NCI-H526 (cell line): ENCODE measurements around the gene RAB3IL1.
"Not testable (repeated sequence)": the region's sequence is repeated elsewhere in the genome, so short reads cannot be mapped to it uniquely, and the experiment has no call there.

Experiments
- DNase-seq, 2 experiments: peaks; one replicate each; lab custom pipeline; 2025; lab: John Stamatoyannopoulos, UW

Gene RAB3IL1

GRCh38 chr11:61917334-61918109 is at the start of gene RAB3IL1:
RAB3IL1 (minus strand) TSS chr11:61917566; CDS start chr11:61917367, 199 bp downstream.
- peak in 1 of 2 experiments; percentile 65 for DNase-seq

GRCh38 chr11:61966734-61967115 is 49.4 kb upstream of the RAB3IL1 start:
- no peak for DNase-seq

GRCh38 chr11:61964666-61965271 is 47.4 kb upstream of the RAB3IL1 start:
- not testable (repeated sequence) for DNase-seq

- no peak for DNase-seq
Observed at GRCh38 chr11:61964058-61964665, 46.8 kb upstream of the RAB3IL1 start.

DNA sequence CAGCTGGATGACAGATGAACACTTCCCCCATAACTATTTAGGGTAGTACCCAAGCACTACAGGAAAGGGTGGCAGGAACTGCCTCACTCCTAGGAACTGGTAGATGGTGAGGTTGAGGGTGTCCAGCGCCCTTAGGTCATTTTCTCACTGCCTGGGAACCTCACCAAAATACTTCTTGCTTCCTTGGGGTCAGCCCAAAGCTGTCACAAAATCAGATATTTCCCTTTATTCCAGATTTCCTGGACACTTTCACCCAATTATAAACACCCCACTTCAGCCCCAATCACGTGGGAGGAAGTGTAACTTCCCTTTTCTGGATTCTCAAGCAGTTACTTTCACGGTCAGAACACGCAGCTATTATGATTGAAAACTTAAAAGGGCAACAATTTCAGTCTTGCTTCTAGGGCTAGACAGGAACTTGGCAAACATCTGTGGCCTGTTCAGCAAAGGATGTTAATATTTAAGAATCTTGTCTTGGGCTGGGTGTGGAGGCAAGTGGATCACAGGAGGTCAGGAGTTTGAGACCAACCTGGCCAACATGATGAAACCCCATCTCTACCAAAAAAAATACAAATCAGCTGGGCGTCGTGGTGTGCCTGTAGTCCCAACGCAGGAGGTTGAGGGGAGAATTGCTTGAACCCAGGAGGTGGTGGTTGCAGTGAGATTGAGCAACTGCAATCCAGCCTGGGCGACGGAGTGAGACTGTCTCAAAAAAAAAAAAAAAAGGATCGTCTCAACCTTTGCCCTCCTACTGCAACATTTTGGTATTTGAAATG is 46.1 kb upstream of the RAB3IL1 start:
- no peak for DNase-seq

- DNase-seq, result no peak
Observed at GRCh38 chr11:61963016-61963281, 45.6 kb upstream of the RAB3IL1 start.

- DNase-seq, result no peak
Observed at GRCh38 chr11:61962213-61963015, 45.0 kb upstream of the RAB3IL1 start.

DNA sequence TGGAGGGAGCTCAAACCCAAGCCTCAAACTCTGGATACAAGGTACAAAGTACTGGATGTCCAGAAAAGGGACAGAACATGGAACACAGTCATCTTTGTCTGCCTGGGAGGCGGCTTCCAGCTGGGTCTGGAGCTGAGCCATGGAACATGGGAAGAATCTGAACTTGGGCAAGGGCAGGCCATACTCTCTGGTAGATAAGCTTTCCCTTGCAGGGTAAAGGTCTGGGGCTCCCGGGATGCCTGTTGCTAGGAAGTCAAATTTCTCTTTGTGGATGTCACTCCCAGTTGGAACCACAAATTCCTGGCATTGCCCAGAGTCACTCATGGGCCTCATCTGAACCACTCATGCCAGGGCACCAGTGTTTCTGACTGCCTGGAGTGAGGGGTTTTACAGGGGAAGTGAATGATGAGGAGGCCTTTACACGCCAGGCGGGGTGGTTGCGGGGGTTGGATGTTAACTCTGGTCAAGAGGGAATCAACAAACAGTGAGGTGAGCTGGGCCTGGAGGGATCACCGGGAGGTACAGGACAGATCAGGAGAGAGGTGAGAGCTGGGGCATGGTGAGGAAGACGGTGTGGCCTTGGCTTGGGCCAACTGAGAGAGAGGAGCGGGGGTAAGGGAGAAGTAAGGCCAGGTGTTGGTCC is 44.3 kb upstream of the RAB3IL1 start:
- DNase-seq, result no peak

DNA sequence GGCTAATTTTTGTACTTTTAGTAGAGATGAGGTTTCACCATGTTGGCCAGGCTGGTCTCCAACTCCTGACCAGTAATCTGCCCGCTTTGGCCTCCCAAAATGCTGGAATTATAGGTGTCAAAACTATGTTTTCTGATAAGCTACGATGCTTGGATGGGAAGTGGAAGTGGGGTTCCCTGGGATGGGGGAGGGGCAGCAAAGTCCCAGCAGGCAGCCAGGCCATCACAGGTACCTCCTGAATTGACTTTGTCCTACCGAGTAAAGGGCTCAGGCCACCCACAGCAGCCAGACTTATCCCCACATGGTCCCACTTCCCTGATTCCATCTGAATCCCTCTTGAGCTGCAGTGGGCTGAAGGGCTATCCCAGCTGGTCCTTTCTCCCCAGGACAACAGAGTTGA is 43.2 kb upstream of the RAB3IL1 start:
- DNase-seq, result no peak

GRCh38 chr11:61959678-61960077 is 42.3 kb upstream of the RAB3IL1 start:
- DNase-seq, result no peak

GRCh38 chr11:61959114-61959513 is 41.7 kb upstream of the RAB3IL1 start:
- DNase-seq, result no peak

GRCh38 chr11:61958590-61958989 is 41.2 kb upstream of the RAB3IL1 start:
- DNase-seq, result no peak

GRCh38 chr11:61957021-61957770 is 39.8 kb upstream of the RAB3IL1 start:
- DNase-seq, result no peak

DNA sequence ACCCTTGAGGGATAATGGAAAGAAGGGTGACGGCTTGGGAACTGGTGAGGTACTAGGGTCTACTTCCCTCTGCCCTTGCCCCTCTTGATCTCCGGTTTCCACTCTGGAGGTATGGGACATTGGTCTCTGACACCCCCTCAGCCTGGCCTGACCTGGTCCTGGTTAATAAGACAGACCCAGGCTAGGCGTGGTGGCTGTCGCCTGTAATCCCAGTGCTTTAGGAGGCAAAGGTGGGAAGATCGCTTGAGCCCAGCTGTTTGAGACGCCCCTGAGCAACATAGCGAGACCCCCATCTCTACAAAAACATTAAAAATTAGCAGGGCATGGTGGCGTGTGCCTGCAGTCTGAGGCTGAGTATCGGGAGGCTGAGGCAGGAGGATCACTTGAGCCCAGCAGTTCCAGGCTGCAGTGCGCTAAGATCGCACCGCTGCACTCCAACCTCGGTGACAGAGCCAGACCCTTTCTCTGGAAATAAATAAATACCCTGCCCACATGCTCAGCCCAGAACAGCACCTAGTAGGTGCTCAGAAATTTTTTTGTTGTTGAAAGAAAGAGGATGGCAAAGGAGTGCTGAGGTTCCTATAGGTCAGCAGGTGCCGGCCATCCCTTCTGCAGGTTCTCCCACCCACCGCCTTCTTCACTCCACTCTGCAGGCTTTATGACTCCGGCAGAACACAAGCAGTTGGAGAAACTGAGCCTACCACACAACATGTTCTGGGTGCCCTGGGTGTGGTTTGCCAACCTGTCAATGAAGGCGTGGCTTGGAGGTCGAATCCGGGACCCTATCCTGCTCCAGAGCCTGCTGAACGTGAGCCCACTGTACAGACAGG is 39.0 kb upstream of the RAB3IL1 start:
- no peak for DNase-seq

GRCh38 chr11:61955422-61956135 is 38.2 kb upstream of the RAB3IL1 start:
- peak; percentile 25 to 91 for DNase-seq

- DNase-seq, result peak; percentile 21 to 70
Observed at GRCh38 chr11:61954851-61955421, 37.6 kb upstream of the RAB3IL1 start.

DNA sequence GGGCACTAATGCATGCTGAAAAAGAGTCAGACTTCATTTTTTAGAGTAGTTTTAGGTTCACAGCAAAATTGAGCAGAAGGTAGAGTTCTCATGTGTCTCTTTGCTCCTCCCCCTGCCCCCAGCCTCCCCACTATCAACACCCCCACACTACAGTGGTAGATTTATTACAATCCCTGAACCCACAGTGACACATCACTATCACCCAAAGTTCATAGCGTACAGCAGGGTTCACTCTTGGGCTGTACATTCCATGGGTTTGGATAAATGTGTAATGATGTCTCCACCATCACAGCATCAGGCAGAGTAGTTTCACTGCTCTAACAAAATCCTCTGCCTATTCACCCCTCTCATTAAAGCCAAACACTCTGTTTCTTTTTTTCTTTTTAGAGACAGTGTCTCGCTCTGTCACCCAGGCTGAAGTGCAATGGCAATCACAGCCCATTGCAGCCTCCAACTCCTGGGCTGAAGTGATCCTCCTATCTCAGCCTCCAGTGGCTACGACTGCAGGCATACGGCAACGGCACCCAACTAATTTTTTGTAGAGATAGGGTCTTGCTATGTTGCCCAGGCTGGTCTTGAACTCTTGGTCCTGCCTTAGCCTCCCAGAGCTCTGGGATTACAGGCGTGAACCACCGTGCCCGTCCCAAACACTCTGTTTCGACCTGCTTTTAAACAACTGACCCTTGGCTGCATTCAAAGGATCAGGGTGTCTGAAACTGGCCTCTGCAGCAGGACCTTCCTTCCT is 36.9 kb upstream of the RAB3IL1 start:
- no peak for DNase-seq

- not testable (repeated sequence) for DNase-seq
Observed at GRCh38 chr11:61953632-61954031, 36.3 kb upstream of the RAB3IL1 start.
